NCI-H82 (cell line): ENCODE measurements around the gene TRIM63.
"Not testable (repeated sequence)": the region's sequence is repeated elsewhere in the genome, so short reads cannot be mapped to it uniquely, and the experiment has no call there.

Source experiments
- DNase-seq: peaks from one replicate; lab custom pipeline; 2025; lab: John Stamatoyannopoulos, UW

TRIM63 gene

GRCh38 chr1:26067432-26067911, at the start of gene TRIM63:
TRIM63 (minus strand) TSS chr1:26067630; CDS start chr1:26067494, 136 bp downstream.
- no peak for DNase-seq

DNA sequence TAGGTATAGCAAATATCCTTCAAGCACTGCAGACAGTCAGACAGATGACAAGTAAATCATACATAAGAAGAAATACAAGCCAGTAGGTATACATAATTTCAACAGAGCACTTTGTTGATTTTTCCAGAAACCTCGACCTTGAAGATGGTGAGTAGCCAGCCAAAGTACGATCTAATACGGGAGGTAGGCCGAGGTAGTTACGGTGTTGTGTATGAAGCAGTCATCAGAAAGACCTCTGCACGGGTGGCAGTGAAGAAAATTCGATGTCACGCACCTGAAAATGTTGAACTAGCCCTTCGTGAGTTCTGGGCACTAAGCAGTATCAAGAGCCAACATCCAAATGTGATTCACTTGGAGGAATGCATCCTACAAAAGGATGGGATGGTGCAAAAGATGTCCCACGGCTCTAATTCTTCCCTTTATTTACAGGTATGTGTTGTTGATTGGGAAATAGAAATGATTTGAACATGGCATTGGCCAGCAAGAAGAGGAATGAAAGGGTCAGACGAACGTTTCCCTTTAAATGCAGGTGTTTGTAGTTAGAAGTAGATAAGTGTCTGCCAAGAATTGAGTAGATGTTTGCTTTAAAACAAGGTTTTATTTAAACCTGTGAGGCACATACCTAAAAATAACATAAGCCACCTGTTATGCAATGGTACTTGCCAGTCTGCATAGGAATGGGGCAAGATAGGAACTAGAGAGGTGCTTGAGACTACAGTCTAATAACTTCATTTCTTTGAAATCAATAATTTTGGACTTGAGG, 46.9 kb upstream of the TRIM63 start:
- no peak for DNase-seq

- peak; percentile 74 for DNase-seq
Observed at GRCh38 chr1:26112407-26112775, 45.0 kb upstream of the TRIM63 start.

DNA sequence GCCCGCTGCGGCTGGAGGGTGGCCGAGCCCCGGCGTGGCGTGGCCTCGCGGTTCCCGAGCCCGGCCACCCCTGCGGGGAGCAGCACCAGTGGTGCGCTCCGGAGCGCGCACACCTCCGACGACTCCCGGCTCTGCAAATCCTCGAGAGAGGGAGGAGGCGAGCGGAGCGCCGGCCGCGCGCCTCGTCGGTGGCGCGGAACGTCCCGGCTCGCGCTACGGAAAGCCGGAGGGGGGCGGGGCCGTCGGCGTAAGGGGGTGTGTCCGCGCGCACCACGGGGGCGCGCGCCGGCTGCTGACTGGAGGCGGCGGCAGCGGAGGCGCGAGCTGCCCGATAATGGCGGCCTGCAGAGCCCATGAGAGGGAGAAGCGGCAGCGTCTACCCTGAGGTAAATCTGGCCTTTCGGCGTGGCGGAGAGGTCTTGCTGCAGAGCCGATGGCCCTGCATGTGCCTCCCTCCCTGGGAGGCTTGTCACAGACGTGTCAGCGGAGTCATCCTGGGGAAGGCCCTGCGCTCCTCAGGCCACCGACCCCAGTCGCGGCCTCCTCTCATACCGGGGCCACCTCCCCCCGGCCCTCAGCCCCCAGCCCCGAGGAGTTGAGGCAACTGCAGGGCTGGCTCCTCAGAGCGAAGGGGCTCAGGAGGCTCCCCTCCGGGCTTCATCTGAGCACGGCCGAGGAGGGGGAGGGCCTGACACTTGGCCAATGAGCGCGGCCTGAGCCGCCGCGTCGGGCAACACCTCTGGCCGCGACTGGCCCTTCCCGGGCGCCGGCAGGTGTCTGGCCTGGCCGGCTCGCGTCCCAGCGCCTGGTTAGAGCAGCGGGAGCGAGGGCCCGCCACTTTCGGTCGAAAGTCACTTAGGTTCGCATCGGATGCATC, 44.3 kb upstream of the TRIM63 start, which contains the start of gene PDIK1L:
TSS of gene PDIK1L (plus strand) at position 295 of the 877 bp plus-strand sequence. CDS start 2,485 bp downstream, outside the sequence.
- peak; percentile 97 for DNase-seq

DNA sequence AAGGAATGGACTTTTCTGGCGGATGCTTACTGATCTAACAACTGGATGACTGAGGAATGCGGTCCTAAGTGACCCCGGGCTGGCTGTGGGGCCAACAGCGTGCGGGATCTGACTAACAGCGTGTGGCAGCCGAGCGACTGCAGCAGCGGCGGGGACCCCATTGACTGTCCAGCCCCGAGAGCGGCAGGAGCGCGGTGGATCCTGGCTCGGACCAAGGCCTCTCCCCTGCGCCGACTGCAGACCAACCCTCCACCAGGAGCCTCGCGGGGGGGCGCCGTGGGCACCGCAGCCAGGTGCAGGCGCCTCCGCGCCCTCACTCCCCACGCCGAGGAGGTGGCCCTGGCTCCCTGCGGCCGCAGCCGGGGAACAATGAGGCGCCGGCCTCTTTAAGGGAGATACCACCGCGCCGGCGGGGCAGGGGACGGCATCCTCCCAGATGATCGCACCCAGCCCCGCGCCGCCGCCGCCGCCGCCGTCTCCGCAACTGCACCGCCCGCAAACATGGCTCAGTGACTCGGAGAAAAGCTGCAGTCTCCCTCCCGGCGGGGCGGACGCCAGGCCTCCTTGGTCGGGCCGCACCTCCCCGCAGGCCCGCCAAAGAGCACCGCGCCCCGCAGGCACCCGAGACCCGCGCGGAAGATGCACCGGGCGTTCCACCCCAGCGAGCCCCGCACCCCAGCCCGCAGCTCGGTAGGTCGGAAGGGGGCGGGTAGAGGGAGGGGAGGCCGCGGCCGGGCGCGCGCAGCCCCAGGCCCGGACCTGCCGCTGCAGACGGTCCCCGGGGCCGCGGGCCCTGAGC, 43.5 kb upstream of the TRIM63 start:
- peak; percentile 87 for DNase-seq

DNA sequence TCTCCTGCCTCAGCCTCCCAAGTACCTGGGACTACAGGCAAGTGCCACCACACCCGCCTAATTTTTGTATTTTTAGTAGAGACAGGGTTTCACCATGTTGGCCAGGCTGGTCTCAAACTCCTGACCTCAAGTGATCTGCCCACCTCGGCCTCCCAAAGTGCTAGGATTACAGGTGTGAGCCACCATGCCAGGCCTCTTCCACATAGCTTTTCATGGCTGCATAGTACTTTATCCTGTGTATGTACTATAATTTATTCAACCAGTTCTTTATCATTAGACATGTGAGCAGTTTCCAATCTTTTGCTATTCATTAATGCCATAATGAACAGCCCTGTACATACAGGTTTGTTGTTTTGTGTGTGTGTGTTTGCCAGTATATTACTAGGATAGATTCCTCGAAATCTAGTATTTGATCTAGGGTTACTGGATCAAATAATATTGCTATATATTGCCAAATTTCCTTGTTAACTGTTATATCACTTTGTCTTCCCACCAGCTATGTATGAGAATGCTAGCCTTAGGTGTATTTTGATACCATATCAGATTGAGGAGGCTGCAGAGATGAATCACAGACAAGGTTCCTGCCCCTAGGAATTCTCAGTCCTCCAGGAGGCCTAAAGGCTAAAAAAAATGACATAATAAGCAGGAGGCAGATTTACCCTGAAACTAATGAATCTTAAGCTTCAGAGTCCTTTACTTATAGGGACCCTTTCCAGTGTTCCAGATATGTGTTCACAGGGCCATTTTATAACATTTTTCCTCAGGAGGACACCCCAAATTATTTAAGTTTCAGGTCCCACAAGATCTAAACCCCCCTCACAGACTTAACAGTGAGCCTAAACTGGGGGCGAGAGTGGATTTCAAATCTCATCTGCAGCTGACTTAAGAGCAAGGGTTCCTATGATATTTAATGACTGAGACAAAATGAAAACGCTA, 42.1 kb upstream of the TRIM63 start:
- DNase-seq = no peak

GRCh38 chr1:26105226-26105548, 37.8 kb upstream of the TRIM63 start:
- not testable (repeated sequence) for DNase-seq

DNA sequence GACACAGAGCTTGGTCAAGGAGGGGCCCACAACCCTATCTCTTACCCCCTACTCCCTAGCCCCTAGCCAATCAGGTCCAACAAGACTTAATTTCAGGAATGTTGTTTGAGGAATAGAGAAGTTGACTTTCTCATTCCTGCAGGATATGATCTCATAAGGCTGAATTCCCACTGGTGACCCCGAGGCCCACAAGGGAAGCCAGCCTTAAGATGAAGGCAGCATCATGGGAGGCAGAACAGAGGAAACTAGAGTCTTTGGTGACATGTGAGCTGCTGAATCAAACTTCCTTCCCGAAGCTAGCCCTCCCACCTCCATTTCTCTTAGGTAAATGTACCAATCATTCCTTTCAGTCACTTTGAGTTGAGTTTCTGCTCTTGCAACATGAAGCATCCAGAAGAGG, 35.1 kb upstream of the TRIM63 start:
- DNase-seq = no peak

- no peak for DNase-seq
Observed at GRCh38 chr1:26102119-26102518, 34.7 kb upstream of the TRIM63 start.

DNA sequence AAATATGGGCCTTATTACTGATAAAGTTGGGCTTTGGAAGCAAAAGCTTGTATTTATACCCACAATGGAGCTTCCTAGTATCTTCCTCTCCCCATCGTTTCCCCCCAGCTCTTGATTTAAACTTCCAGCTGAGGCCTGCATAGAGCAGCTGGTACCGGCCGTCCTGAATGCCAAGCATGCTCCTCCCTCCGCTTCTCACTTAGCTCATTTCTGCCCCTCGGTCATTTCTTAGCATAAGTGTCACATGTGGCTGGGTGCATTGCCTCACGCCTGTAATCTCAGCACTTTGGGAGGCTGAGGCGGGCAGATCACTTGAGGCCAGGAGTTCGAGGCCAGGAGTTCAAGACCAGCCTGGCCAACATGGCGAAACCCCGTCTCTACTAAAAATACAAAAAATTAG, 32.8 kb upstream of the TRIM63 start:
- not testable (repeated sequence) for DNase-seq

DNA sequence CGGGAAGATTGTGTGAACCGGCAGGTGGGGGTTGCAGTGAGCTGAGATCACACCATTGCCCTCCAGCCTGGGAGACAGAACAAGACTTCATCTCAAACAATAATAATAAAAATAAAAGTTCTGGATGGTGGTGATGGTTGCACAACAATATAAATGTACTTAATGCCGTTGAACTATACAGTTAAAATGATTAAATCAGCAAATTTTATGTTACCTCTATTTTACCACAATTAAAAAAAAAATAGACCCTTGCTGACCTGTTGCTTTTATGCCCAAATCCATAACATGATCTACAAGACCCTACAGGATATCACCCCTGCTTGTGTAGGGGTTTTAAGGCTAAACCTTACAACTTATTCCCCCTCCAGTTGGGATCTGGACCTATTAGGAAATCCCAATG, 32.4 kb upstream of the TRIM63 start:
- no peak for DNase-seq

GRCh38 chr1:26098602-26099001, 31.2 kb upstream of the TRIM63 start:
- DNase-seq = no peak

DNA sequence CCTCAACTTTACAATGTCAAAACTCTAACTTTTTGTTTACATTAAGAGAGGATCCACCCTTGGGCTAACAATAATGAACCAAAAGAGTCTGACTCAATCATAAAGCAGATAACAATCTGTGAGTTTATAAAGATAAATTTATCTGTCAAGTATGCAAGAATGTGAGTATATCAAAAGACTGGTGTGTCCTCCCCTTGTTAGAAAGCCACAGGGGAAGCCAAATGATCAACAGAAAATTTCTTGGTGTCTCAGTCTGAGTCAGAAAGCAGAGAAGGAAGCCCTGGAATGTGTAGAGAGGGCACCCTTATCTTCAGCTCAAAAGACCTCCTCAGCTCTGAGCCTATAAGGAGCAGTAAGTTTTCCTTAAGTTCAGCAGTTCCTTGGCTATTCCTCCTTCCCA, 30.3 kb upstream of the TRIM63 start:
- no peak for DNase-seq

DNA sequence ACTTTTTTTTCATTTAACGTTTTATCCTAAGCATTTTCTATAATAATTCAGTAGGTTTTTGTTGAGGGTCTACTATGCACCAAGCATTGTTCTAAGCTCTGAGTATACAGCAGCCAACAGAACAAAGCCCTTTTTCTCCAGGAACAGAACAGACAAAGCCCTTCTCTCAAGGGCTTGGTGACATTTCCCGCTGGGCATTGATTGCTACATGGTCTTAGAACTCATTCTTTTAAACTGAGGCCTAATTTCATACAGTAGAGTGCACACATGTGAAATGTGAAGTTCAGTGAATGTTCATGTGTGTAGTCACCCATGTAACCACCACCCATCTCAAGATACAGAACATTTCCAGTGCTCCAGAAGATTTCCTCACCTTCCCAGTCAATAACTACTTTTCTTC, 29.0 kb upstream of the TRIM63 start:
- DNase-seq = no peak

DNA sequence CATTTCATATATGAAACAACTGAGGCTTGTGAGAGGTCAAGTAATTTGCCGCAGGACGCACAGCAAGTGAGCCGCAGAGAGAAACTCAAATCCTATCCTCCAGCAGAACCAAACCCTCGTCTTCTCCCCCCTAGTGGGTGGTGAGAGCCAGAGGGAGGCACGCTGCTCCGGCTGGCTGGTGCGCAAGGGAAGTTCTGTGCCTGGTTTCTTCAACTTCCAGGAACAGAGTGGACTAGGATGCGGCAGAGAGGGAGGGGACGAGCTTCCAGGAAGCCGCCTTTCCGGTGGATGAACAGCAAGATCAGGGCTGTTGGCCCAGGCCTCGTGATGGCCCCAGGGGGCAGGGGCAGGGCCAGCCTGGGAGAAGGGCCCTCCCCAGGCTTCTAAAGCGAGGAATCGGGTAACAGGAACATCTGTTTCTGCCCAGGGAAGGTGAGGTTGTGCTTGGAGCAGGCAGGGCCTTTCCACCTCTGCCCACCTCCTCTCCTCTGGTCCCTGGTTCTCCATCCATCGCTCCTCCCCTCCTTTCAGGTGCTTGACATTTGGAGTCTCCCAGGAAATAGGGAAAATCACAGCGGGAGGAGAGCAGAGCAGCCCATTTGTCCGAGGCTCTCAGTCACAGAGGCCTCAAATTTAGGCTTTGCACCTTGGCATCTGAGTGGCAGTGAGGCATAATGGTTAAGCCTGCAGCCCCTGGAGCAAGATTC, 27.4 kb upstream of the TRIM63 start:
- peak; percentile 47 for DNase-seq

- DNase-seq = peak; percentile 63
Observed at GRCh38 chr1:26094076-26094669, 26.7 kb upstream of the TRIM63 start.

DNA sequence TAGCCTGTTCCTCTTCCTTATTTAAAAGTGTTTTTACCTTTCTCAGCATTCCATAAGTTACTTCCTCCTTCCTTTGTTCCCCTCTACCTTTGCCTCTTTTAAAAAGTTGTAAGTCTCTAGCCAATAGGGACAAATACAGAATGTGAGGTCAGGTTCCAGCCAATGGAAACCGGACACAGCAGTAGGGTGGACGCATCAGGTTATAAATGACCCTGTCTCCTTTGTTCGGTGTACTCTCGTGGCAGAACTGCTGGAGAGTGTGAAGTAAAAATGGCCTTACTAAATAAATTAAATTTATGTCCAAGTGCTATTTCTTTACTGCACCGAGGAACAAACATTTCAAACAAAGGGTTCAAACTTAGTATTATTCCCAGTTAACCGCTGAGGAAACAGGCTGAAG, 26.1 kb upstream of the TRIM63 start:
- DNase-seq = not testable (repeated sequence)

- no peak for DNase-seq
Observed at GRCh38 chr1:26092422-26092821, 25.0 kb upstream of the TRIM63 start.

GRCh38 chr1:26090893-26091292, 23.5 kb upstream of the TRIM63 start:
- no peak for DNase-seq

GRCh38 chr1:26089125-26089524, 21.7 kb upstream of the TRIM63 start:
- DNase-seq = no peak
